Natural killer cell (primary cell): Measurements from ENCODE around the gene C1orf87. TPM values are rescaled to one million over a fixed set of nuclear protein-coding genes. Genes with fewer than 3 reads are reported as not detected.

Experiments used
- ATAC-seq, 3 donors: fragments of 150-1000 bp in 2 of 3; fragments of 200-7000 bp in 1 of 3; cut with Tn5 transposase; 1 replicate in 1 of 3; 2 replicates in 2 of 3; pipeline ENCODE4 v1.10.0; 2021; ENCODE audit warnings: mild to moderate bottlenecking in 2 of 3, moderate library complexity in 2 of 3
- DNase-seq, 2 donors: peaks; one replicate each; pipeline versions ENCODE4 v3.0.0 to v3.0.0-alpha.2; 2013 to 2021; ENCODE audit warnings: mixed read lengths in 1 of 2
- H3K27ac ChIP-seq: one replicate; pipeline ENCODE4 v1.5.1; 2013; ENCODE audit warnings: mild to moderate bottlenecking, low read length
- H3K27me3 ChIP-seq: one replicate; pipeline ENCODE4 v1.6.1; 2013; ENCODE audit warnings: low read length; ENCODE audit not compliant: control insufficient read depth, insufficient read depth
- H3K36me3 ChIP-seq: one replicate; pipeline ENCODE4 v1.6.1; 2013; ENCODE audit warnings: low read length; ENCODE audit not compliant: control insufficient read depth, insufficient read depth
- H3K4me1 ChIP-seq: one replicate; pipeline ENCODE4 v1.6.1; 2013; ENCODE audit warnings: low read length; ENCODE audit not compliant: control insufficient read depth, insufficient read depth
- H3K4me3 ChIP-seq: one replicate; pipeline ENCODE4 v1.5.1; 2013; ENCODE audit warnings: low read length
- H3K9me3 ChIP-seq: one replicate; pipeline ENCODE4 v1.6.1; 2013; ENCODE audit warnings: low read length; ENCODE audit not compliant: control insufficient read depth, insufficient read depth
- H3K27ac Mint-ChIP-seq, 2 donors: one replicate each; pipeline ENCODE4 v1.8.0; 2022; ENCODE audit warnings: mild to moderate bottlenecking in 2 of 2, mixed read lengths in 2 of 2, moderate library complexity in 1 of 2
- H3K27me3 Mint-ChIP-seq, 2 donors: one replicate each; pipeline ENCODE4 v1.8.0; 2022; ENCODE audit warnings: low read depth in 2 of 2, mixed read lengths in 2 of 2
- H3K36me3 Mint-ChIP-seq: one replicate; pipeline ENCODE4 v1.8.0; 2022; ENCODE audit warnings: mixed read lengths
- H3K4me1 Mint-ChIP-seq, 2 donors: one replicate each; pipeline ENCODE4 v1.8.0; 2022; ENCODE audit warnings: mixed read lengths in 2 of 2
- H3K4me3 Mint-ChIP-seq: one replicate; pipeline ENCODE4 v1.8.0; 2022; ENCODE audit warnings: mild to moderate bottlenecking, moderate library complexity, mixed read lengths
- H3K9me3 Mint-ChIP-seq, 2 donors: one replicate each; pipeline ENCODE4 v1.8.0; 2022; ENCODE audit warnings: mixed read lengths in 2 of 2
- CTCF ChIP-seq: fragments of 200-600 bp; IDR thresholded peaks from one replicate; pipeline ENCODE4 v1.8.0; 2022; ENCODE audit warnings: antibody characterized with exemption
- WGBS: methylation state at CpG from one replicate; pipeline ENCODE4 v1.1.7; 2013; ENCODE audit warnings: missing lambda C conversion rate; ENCODE audit not compliant: insufficient coverage; 5-methylcytosine and 5-hydroxymethylcytosine counted together
- intact Hi-C: fragments of 100-400 bp; cut with micrococcal nuclease; formaldehyde crosslinking; loops from one replicate; pipeline ENCODE4 v1.14.2; 2022
- total RNA-seq, 4 donors: library from RNA; stranded (reverse); fragments of 120-200 nt in 1 of 4; gene quantifications; one replicate each; pipeline versions ENCODE4 v1.2.3 to v1.2.4, GENCODE V29; 2013 to 2022

Gene C1orf87
- total RNA-seq, 3 donors from 2014 or later (not counting 1 experiment from before 2014, with no cell fraction given): not detected

- peaks cover 0 to 3% of the 10 kb centered on the region in 2 donors for H3K9me3 Mint-ChIP-seq
- H3K27me3 Mint-ChIP-seq: peaks cover 4 to 31% of the 10 kb centered on the region in 2 donors
- DNase-seq: no peak
- Histone ChIP-seq H3K4me3 (no peak overlapping the region), H3K36me3 (no peaks in the 10 kb centered on the region), H3K27ac (no peak overlapping the region), H3K4me1 (no peaks in the 10 kb centered on the region), H3K9me3 (no peaks in the 10 kb centered on the region), H3K27me3 (no peaks in the 10 kb centered on the region)
- H3K4me1 Mint-ChIP-seq: no peaks in the 10 kb centered on the region
- intact Hi-C loops: no loop called here
- WGBS: no CpG with 5 or more reads among the region's 3 CpGs
- ATAC-seq: no peak
- H3K27ac Mint-ChIP-seq: no peak overlapping the region
- no peak for TF ChIP-seq CTCF
- no peaks in the 10 kb centered on the region for H3K36me3 Mint-ChIP-seq
- no peak overlapping the region for H3K4me3 Mint-ChIP-seq
Measured at GRCh38 chr1:59999006-59999405, 74.6 kb downstream of the C1orf87 start.

- Histone ChIP-seq H3K4me3 (no peak overlapping the region), H3K36me3 (no peaks in the 10 kb centered on the region), H3K4me1 (no peaks in the 10 kb centered on the region), H3K27me3 (no peaks in the 10 kb centered on the region), H3K9me3 (no peaks in the 10 kb centered on the region), H3K27ac (no peak overlapping the region)
- no peaks in the 10 kb centered on the region for H3K4me1 Mint-ChIP-seq
- H3K9me3 Mint-ChIP-seq: peaks cover 0 to 3% of the 10 kb centered on the region in 2 donors
- ATAC-seq (no peak), DNase-seq (no peak)
- 55% methylated on average over 2 of the region's 2 CpGs for WGBS
- peaks cover 5 to 32% of the 10 kb centered on the region in 2 donors for H3K27me3 Mint-ChIP-seq
- no peak for TF ChIP-seq CTCF
- no peaks in the 10 kb centered on the region for H3K36me3 Mint-ChIP-seq
- H3K4me3 Mint-ChIP-seq: no peak overlapping the region
- intact Hi-C loops: no loop called here
- no peak overlapping the region for H3K27ac Mint-ChIP-seq
Measured at GRCh38 chr1:59997479-59998115, 76.0 kb downstream of the C1orf87 start.

- no peak overlapping the region for H3K27ac Mint-ChIP-seq
- H3K27me3 ChIP-seq: no peaks in the 10 kb centered on the region
- H3K4me3 Mint-ChIP-seq: no peak overlapping the region
- H3K4me3 ChIP-seq: no peak overlapping the region
- H3K4me1 Mint-ChIP-seq: no peaks in the 10 kb centered on the region
- ATAC-seq (no peak), DNase-seq (no peak)
- H3K4me1 ChIP-seq: no peaks in the 10 kb centered on the region
- no peaks in the 10 kb centered on the region for H3K36me3 ChIP-seq
- no peaks in the 10 kb centered on the region for H3K36me3 Mint-ChIP-seq
- intact Hi-C loops: no loop called here
- H3K9me3 ChIP-seq: no peaks in the 10 kb centered on the region
- peaks cover 0 to 3% of the 10 kb centered on the region in 2 donors for H3K9me3 Mint-ChIP-seq
- 90% methylated on average over 4 of the region's 4 CpGs for WGBS
- no peak overlapping the region for H3K27ac ChIP-seq
- TF ChIP-seq CTCF: no peak
- peaks cover 4 to 26% of the 10 kb centered on the region in 2 donors for H3K27me3 Mint-ChIP-seq
Measured at GRCh38 chr1:59994302-59995198, 79.0 kb downstream of the C1orf87 start.
